GM12873 (cell line): ENCODE measurements around the gene IFNAR1.

Source experiments
- TF ChIP-seq, protein P1 (sequence below): IDR thresholded peaks from 2 replicates; pipeline ENCODE4 v1.5.1; 2012; ENCODE audit warnings: low read depth, mild to moderate bottlenecking, moderate library complexity, low read length, control low read depth; ENCODE audit not compliant: insufficient read depth; ENCODE audit errors: missing control alignments

IFNAR1 gene

GRCh38 chr21:33324291-33325221 is at the start of gene IFNAR1:
IFNAR1 (plus strand) TSS chr21:33324970; CDS start chr21:33325056, 86 bp downstream.
- TF ChIP-seq, protein P1, sequence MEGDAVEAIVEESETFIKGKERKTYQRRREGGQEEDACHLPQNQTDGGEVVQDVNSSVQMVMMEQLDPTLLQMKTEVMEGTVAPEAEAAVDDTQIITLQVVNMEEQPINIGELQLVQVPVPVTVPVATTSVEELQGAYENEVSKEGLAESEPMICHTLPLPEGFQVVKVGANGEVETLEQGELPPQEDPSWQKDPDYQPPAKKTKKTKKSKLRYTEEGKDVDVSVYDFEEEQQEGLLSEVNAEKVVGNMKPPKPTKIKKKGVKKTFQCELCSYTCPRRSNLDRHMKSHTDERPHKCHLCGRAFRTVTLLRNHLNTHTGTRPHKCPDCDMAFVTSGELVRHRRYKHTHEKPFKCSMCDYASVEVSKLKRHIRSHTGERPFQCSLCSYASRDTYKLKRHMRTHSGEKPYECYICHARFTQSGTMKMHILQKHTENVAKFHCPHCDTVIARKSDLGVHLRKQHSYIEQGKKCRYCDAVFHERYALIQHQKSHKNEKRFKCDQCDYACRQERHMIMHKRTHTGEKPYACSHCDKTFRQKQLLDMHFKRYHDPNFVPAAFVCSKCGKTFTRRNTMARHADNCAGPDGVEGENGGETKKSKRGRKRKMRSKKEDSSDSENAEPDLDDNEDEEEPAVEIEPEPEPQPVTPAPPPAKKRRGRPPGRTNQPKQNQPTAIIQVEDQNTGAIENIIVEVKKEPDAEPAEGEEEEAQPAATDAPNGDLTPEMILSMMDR: no peak

- TF ChIP-seq, protein P1: no peak
Observed at GRCh38 chr21:33278721-33279120, 46.0 kb upstream of the IFNAR1 start.

- TF ChIP-seq, protein P1: no peak
Observed at GRCh38 chr21:33279330-33279820, 45.4 kb upstream of the IFNAR1 start.

- TF ChIP-seq, protein P1: no peak
Observed at GRCh38 chr21:33281096-33281652, 43.6 kb upstream of the IFNAR1 start.

GRCh38 chr21:33283203-33283602 is 41.6 kb upstream of the IFNAR1 start:
- TF ChIP-seq, protein P1: no peak

- TF ChIP-seq, protein P1: no peak
Observed at GRCh38 chr21:33286076-33286475, 38.7 kb upstream of the IFNAR1 start.
